GM21576 (cell line): ENCODE measurements around the gene SLC18A2.
"Not testable (repeated sequence)": the region's sequence is repeated elsewhere in the genome, so short reads cannot be mapped to it uniquely, and the experiment has no call there.

ENCODE experiments used
- ATAC-seq: cut with Tn5 transposase; IDR thresholded peaks from one replicate; pipeline ENCODE4 v1.9.1; 2021; ENCODE audit warnings: mild to moderate bottlenecking, moderate library complexity; ENCODE audit not compliant: unreplicated experiment

The SLC18A2 gene

GRCh38 chr10:117240621-117241529 lies at the start of gene SLC18A2:
TSS of gene SLC18A2 (plus strand) at chr10:117241114. CDS start at chr10:117241694, 580 bp downstream.
- ATAC-seq, result no peak

GRCh38 chr10:117197189-117197588 lies 43.7 kb upstream of the SLC18A2 start, which contains the start of gene KCNK18:
TSS of gene KCNK18 (plus strand) at chr10:117197489. CDS start at chr10:117197489, 0 bp downstream.
- no peak for ATAC-seq

- ATAC-seq, result no peak
These were observed 42.8 kb upstream of the SLC18A2 start for GRCh38 chr10:117198088-117198487.

GRCh38 chr10:117201826-117202225 lies 39.1 kb upstream of the SLC18A2 start:
- no peak for ATAC-seq

- no peak for ATAC-seq
These were observed 36.6 kb upstream of the SLC18A2 start for GRCh38 chr10:117204316-117204715.

- no peak for ATAC-seq
These were observed 28.7 kb upstream of the SLC18A2 start for GRCh38 chr10:117212176-117212575.

- ATAC-seq, result no peak
These were observed 26.5 kb upstream of the SLC18A2 start for GRCh38 chr10:117214401-117214800.

GRCh38 chr10:117215079-117215478 lies 25.8 kb upstream of the SLC18A2 start:
- ATAC-seq, result no peak

GRCh38 chr10:117216028-117216427 lies 24.9 kb upstream of the SLC18A2 start:
- no peak for ATAC-seq

GRCh38 chr10:117216611-117217195 lies 24.2 kb upstream of the SLC18A2 start:
- ATAC-seq, result peak; percentile 85

GRCh38 chr10:117217196-117217761 lies 23.6 kb upstream of the SLC18A2 start:
- ATAC-seq, result peak; percentile 56

- no peak for ATAC-seq
These were observed 22.3 kb upstream of the SLC18A2 start for GRCh38 chr10:117218654-117219053.

GRCh38 chr10:117221156-117221711 lies 19.7 kb upstream of the SLC18A2 start:
- ATAC-seq, result no peak

GRCh38 chr10:117222552-117222951 lies 18.4 kb upstream of the SLC18A2 start:
- no peak for ATAC-seq

- no peak for ATAC-seq
These were observed 17.8 kb upstream of the SLC18A2 start for GRCh38 chr10:117222976-117223692.

- ATAC-seq, result no peak
These were observed 17.1 kb upstream of the SLC18A2 start for GRCh38 chr10:117223693-117224430.

- ATAC-seq, result no peak
These were observed 16.0 kb upstream of the SLC18A2 start for GRCh38 chr10:117224881-117225280.

GRCh38 chr10:117226813-117227451 lies 14.0 kb upstream of the SLC18A2 start:
- ATAC-seq, result no peak

- ATAC-seq, result no peak
These were observed 12.7 kb upstream of the SLC18A2 start for GRCh38 chr10:117228210-117228609.

- not testable (repeated sequence) for ATAC-seq
These were observed 10.8 kb upstream of the SLC18A2 start for GRCh38 chr10:117230107-117230506.
